ENCODE results near the gene OPA1.

DNA sequence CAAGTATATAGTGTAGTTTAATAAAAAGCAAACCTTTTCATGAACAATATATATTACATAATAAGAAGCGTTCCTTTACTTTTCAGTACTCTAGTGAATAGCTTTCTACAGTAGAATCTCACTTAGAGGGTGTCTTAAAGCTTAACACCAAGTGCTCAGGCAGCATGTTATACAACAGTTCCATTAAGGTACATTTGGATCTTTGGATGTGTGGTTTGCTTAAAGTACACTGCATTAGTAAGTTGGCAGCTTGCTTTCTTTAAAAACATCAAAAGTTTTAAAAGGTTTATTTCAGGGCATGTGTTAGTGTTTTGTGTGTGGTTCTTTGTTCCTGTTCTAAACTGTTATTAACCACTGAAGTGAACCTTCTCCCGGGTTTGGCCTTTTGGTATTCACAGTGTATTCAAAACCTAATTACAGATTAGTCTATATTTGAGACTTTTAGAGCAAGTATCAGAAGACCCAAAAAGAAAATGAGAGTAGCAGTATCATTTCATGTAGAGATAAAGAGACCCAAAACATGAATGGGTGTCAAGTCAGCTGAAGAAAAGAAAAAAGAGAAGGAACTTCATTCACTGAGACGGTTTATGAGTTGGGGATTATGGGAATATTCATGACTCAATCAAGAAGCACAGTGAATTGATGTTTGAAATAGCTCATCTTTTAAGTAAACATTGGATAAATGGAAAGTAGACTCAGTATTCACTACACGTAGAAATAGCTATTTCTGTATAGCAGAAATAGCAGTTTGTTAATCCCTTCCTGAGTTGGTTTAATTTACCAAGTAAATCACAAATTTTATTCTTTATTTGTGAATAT, 93.9 kb downstream of the OPA1 start:
- TF ChIP-seq, protein P1, sequence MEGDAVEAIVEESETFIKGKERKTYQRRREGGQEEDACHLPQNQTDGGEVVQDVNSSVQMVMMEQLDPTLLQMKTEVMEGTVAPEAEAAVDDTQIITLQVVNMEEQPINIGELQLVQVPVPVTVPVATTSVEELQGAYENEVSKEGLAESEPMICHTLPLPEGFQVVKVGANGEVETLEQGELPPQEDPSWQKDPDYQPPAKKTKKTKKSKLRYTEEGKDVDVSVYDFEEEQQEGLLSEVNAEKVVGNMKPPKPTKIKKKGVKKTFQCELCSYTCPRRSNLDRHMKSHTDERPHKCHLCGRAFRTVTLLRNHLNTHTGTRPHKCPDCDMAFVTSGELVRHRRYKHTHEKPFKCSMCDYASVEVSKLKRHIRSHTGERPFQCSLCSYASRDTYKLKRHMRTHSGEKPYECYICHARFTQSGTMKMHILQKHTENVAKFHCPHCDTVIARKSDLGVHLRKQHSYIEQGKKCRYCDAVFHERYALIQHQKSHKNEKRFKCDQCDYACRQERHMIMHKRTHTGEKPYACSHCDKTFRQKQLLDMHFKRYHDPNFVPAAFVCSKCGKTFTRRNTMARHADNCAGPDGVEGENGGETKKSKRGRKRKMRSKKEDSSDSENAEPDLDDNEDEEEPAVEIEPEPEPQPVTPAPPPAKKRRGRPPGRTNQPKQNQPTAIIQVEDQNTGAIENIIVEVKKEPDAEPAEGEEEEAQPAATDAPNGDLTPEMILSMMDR (IDR thresholded peaks at IDR 0.05; ENCODE audit: low read depth, low read length, poor library complexity, severe bottlenecking): no peak
- TF ChIP-seq EZH2phosphoT487 (IDR thresholded peaks at IDR 0.05; ENCODE audit: borderline replicate concordance, low read length): no peak

Measured in DOHH2 (cell line).